A673 (cell line): ENCODE data around the gene PRRG1. TPM values are rescaled to one million over a fixed set of nuclear protein-coding genes. Genes with fewer than 3 reads are reported as not detected.
"Not testable (repeated sequence)": the region's sequence is repeated elsewhere in the genome, so short reads cannot be mapped to it uniquely, and the experiment has no call there.

Experiments
- BruUV-seq: library from RNA; stranded (reverse); fragments of 400-500 nt; replicated peaks from 2 replicates; lab custom pipeline; 2021; lab: Mats Ljungman, UMichigan
- CTCF ChIA-PET: fragments of 300-600 bp; sonication (Branson Sonifier 250); formaldehyde crosslinking; loops from one replicate; lab custom pipeline; 2022; ENCODE audit warnings: antibody characterized with exemption; lab: Charles Lee
- POLR2A ChIA-PET: fragments of 300-600 bp; sonication (Branson Sonifier 250); formaldehyde crosslinking; loops from one replicate; lab custom pipeline; 2022; ENCODE audit warnings: antibody characterized with exemption; ENCODE audit not compliant: low non-redundant PET; lab: Charles Lee
- DNase-seq: peaks from one replicate; pipeline ENCODE4 v3.0.0-alpha.2; 2015; ENCODE audit warnings: low spot score
- H3K27ac ChIP-seq: fragments of 200-600 bp; sonication (generic); 2 replicates; pipeline ENCODE4 v1.5.1; 2016; ENCODE audit warnings: mixed run types, low read depth, mild to moderate bottlenecking, mixed read lengths, antibody characterized with exemption, low read length; ENCODE audit not compliant: poor library complexity, severe bottlenecking
- H3K27me3 ChIP-seq: fragments of 200-600 bp; sonication (generic); replicated peaks from 2 replicates; pipeline ENCODE4 v1.6.1; 2017; ENCODE audit warnings: mixed run types, low read depth, mild to moderate bottlenecking, mixed read lengths, antibody characterized with exemption, low read length; ENCODE audit not compliant: insufficient read depth, poor library complexity
- H3K36me3 ChIP-seq: fragments of 200-600 bp; sonication (generic); 2 replicates; pipeline ENCODE4 v1.6.1; 2016; ENCODE audit warnings: mixed run types, mild to moderate bottlenecking, mixed read lengths, antibody characterized with exemption, low read length; ENCODE audit not compliant: insufficient read depth, poor library complexity, severe bottlenecking
- H3K4me1 ChIP-seq: fragments of 200-600 bp; sonication (generic); 2 replicates; pipeline ENCODE4 v1.6.1; 2017; ENCODE audit warnings: mixed run types, mild to moderate bottlenecking, mixed read lengths, antibody characterized with exemption, low read length; ENCODE audit not compliant: insufficient read depth, poor library complexity, severe bottlenecking
- H3K4me3 ChIP-seq: fragments of 200-600 bp; sonication (generic); 2 replicates; pipeline ENCODE4 v1.5.1; 2016; ENCODE audit warnings: low read depth, mixed run types, mild to moderate bottlenecking, mixed read lengths, low read length; ENCODE audit not compliant: poor library complexity, severe bottlenecking
- H3K9me3 ChIP-seq: fragments of 200-600 bp; sonication (generic); 2 replicates; pipeline ENCODE4 v1.6.1; 2016; ENCODE audit warnings: mixed run types, low read depth, mild to moderate bottlenecking, mixed read lengths, antibody characterized with exemption, low read length; ENCODE audit not compliant: poor library complexity, severe bottlenecking
- CTCF ChIP-seq: fragments of 300-800, 200-600 bp; sonication (generic); conservative IDR thresholded peaks from 2 replicates; pipeline ENCODE4 v1.5.1; 2017; ENCODE audit warnings: low read depth, mild to moderate bottlenecking, antibody characterized with exemption, low read length, moderate library complexity, mixed read lengths
- EZH2 ChIP-seq: fragments of 200-600 bp; sonication (generic); IDR thresholded peaks from 2 replicates; pipeline ENCODE4 v1.6.1; 2017; ENCODE audit warnings: borderline replicate concordance, low read depth, mild to moderate bottlenecking, mixed read lengths, antibody characterized with exemption, low read length; ENCODE audit not compliant: poor library complexity, severe bottlenecking
- intact Hi-C: fragments of 100-400 bp; cut with micrococcal nuclease; formaldehyde crosslinking; loops from one replicate; pipeline ENCODE4 v1.10.0; 2022; ENCODE audit not compliant: unreplicated experiment
- total RNA-seq: library from RNA; stranded (reverse); gene quantifications from 2 replicates; pipeline ENCODE4 v1.2.3, GENCODE V29; 2021

Gene PRRG1
- total RNA-seq, 1 experiment from 2014 or later = 10.4 TPM

GRCh38 chrX:37474478-37474877, 125.3 kb downstream of the PRRG1 start:
- no peak for DNase-seq
- Histone ChIP-seq H3K4me3 (no peak overlapping the region), H3K4me1 (no peaks in the 10 kb centered on the region), H3K27me3 (no peaks in the 10 kb centered on the region), H3K9me3 (no peaks in the 10 kb centered on the region), H3K27ac (no peak overlapping the region), H3K36me3 (no peaks in the 10 kb centered on the region)
- ChIA-PET POLR2A (no interaction called here), CTCF (no interaction called here)
- intact Hi-C loops = no loop called here
- TF ChIP-seq EZH2 (no peak), CTCF (no peak)
- no TSS peak for BruUV-seq

- H3K27ac ChIP-seq = no peak overlapping the region
- H3K9me3 ChIP-seq = no peaks in the 10 kb centered on the region
- DNase-seq = no peak
- no peaks in the 10 kb centered on the region for H3K36me3 ChIP-seq
- POLR2A ChIA-PET = no interaction called here
- CTCF ChIA-PET = no interaction called here
- no peaks in the 10 kb centered on the region for H3K27me3 ChIP-seq
- no TSS peak for BruUV-seq
- intact Hi-C loops = no loop called here
- H3K4me3 ChIP-seq = no peak overlapping the region
- H3K4me1 ChIP-seq = no peaks in the 10 kb centered on the region
- TF ChIP-seq EZH2 (no peak), CTCF (no peak)
Measured at GRCh38 chrX:37476571-37477170, 127.5 kb downstream of the PRRG1 start.

GRCh38 chrX:37484335-37484734, 135.2 kb downstream of the PRRG1 start:
- intact Hi-C loops, H3K27ac ChIP-seq, DNase-seq, BruUV-seq, H3K4me1 ChIP-seq, H3K36me3 ChIP-seq, H3K9me3 ChIP-seq, H3K4me3 ChIP-seq, CTCF ChIA-PET, H3K27me3 ChIP-seq, POLR2A ChIA-PET: not testable (repeated sequence)

GRCh38 chrX:37485429-37485828, 136.3 kb downstream of the PRRG1 start:
- DNase-seq = no peak
- ChIA-PET CTCF (no interaction called here), POLR2A (no interaction called here)
- H3K9me3 ChIP-seq = no peaks in the 10 kb centered on the region
- no peak for TF ChIP-seq EZH2
- no peaks in the 10 kb centered on the region for H3K27me3 ChIP-seq
- H3K36me3 ChIP-seq = no peaks in the 10 kb centered on the region
- intact Hi-C loops = no loop called here
- no peak overlapping the region for H3K27ac ChIP-seq
- no peaks in the 10 kb centered on the region for H3K4me1 ChIP-seq
- H3K4me3 ChIP-seq = no peak overlapping the region
- BruUV-seq = no TSS peak
